SK-N-MC (cell line): ENCODE data around the gene PPIL1.

Experiments
- EZH2 ChIP-seq: fragments of 200-600 bp; sonication (generic); IDR thresholded peaks from one replicate; pipeline ENCODE4 v1.6.1; 2017; ENCODE audit warnings: antibody characterized with exemption
- POLR2AphosphoS5 ChIP-seq: IDR thresholded peaks from 2 replicates; pipeline ENCODE4 v1.6.1; 2012; ENCODE audit warnings: mild to moderate bottlenecking, low read depth, low read length, borderline replicate concordance

DNA sequence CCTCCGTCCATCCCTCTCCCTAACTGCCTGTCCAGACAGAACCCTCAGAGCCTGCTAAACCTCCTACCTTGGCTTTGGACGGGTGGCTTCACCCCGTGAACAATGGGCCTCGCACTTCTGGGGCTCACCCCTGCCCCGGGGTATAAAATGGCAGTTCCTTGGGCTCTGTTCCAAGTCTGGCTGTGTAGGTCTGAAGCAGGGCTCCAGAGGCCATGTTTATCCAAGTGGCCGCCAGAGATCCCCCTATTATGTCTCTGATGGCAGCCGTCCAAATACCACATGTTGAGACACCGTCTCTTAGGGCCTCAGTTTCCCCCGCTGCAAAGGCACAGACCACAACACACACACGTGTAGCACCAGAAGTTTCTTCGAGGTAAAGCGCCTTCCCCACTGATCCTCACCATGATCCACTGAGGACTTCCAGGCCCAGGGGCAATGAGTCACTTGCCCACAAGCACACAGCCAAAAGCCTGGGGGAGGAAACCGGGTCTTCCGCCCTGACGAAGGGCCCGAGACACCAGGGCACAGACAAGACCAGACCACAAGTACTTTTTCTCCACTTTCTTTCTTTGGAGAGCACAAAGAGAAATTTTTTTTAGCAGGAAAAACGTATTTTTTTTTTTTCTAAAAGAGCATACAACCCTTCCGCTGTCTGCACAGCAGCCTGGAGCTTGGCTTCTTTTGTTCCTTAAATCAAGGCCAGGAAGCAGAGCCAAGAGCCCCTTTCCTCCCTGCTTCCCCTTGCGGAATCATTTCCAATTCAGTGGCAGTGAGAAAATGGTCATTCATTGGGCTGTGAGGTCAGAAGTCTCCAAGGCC lies 47.1 kb downstream of the PPIL1 start:
- TF ChIP-seq EZH2: no peak
- no peak for TF ChIP-seq POLR2AphosphoS5
